HG03025 (cell line): Measurements from ENCODE around the gene SLC7A7.
"Not testable (repeated sequence)": the region's sequence is repeated elsewhere in the genome, so short reads cannot be mapped to it uniquely, and the experiment has no call there.

ENCODE experiments used
- ATAC-seq: cut with Tn5 transposase; IDR thresholded peaks from one replicate; pipeline ENCODE4 v1.9.1; 2021; ENCODE audit warnings: mild to moderate bottlenecking, moderate library complexity; ENCODE audit not compliant: unreplicated experiment, low FRiP score

The SLC7A7 gene

GRCh38 chr14:22794551-22794951, 20.7 kb downstream of the SLC7A7 start:
- peak; percentile 62 for ATAC-seq

DNA sequence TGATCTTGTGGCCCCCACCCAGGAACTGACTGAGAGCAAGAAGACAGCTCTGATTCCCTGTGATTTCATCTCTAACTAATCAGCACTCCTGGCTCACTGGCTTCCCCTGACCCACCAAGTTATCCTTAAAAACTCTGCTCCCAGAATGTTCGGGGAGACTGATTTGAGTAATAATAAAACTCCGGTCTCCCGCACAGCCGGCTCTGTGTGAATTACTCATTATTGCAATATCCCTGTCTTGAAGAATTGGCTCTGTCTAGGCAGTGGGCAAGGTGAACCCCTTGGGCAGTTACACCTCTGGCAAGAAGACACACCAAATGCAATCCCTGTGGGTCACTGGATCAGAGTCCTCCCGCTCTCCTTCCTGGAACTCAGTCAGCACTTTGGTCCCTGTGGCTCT, 21.3 kb downstream of the SLC7A7 start:
- no peak for ATAC-seq

DNA sequence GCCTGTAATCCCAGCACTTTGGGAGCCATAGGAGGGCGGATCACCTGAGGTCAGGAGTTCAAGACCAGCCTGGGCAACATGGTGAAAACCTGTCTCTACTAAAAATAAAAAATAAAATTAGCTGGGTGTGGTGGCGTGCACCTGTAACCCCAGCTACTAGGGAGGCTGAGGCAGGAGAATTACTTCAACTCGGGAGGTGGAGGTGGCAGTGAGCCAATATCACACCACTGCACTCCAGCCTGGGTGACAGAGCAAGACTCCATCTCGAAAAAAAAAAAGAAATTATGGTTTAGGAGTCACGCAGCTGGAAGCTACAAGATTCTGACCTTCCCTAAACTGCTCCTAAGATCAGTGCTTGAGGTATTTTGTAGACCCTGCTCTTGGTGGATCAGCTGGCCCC, 21.7 kb downstream of the SLC7A7 start:
- not testable (repeated sequence) for ATAC-seq

GRCh38 chr14:22792158-22792557, 23.1 kb downstream of the SLC7A7 start:
- ATAC-seq, result no peak

- ATAC-seq, result no peak
These were observed 23.9 kb downstream of the SLC7A7 start for GRCh38 chr14:22791301-22791700.

DNA sequence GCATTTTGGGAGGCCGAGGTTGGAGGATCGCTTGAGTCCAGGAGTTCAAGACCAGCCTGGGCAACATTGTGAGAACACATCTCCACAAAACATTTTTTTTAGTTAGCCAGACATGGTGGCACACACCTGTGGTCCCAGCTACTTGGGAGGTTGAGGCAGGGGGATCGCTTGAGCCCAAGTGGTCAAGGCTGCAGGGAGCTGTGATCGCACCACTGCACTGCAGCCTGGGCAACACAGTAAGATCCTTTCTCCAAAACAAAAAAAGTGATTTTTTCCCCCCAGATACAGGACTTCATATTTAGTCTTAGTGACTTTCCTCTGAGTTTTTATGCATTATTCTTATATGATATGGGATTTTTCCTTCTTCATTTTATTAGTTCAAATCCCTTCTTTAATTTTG, 28.6 kb downstream of the SLC7A7 start:
- ATAC-seq, result no peak

- ATAC-seq, result no peak
These were observed 33.8 kb downstream of the SLC7A7 start for GRCh38 chr14:22781301-22781991.

DNA sequence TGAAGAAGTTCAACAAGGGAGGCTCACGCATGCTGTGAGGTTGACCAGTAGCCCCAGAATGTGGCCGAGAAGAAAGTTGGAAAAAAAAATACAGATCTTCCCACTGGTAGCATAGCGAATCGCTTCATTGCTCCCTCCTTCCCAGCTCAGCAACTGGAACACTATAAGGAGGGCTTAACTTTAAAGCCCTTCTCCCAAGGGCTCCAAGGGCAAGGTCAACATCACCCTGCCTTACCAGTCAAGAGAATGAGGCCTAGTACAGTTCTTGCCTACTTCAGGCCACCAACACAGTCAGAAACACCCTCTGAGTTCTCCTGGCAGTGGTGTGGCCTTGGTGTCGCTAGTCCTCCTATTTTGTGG, 34.3 kb downstream of the SLC7A7 start:
- ATAC-seq, result no peak

DNA sequence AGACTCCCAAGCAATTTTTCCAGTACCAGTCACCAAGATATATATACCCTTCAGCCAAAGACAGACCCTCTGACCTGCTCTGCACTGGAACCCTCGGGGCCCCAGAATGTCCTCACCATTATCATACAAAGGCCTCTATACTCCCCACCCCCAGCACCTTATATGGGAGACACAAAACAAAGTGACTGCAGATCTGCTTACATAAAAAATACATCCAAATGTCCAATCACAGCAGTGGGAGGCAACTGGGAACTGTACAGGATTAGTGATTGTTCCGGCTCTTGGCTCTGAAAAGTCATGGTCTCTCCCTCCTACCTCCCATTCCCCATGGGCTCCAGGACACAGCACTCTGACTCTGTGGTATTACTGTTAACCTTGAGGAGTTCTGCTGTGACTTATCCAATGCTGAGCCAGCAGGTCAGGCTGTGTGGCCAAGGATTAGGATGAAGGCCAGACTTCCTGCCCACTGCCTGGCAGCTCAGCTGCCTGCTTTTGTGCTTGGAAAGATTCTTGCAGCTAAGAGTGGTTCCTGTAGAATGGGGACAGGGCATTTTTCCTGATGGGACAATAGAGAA, 35.0 kb downstream of the SLC7A7 start:
- ATAC-seq, result no peak

DNA sequence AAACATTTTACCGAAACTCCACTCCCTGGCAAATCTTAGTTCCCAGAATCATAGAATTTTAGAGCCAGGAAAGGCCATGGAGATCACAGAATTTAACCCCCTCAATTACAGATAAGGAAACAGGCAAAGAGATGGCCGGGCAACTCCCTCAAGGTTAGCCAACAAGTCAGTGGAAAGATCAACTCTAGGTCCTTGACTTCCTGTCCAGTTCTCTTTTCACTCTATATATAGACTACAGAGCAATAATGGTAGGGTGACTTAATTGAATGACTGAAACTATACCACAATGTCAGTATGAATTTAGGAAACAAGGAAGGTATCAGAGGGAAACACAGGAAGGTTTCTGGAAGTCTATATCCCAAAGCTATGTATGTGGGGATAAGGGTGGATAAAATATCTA, 37.2 kb downstream of the SLC7A7 start:
- no peak for ATAC-seq

DNA sequence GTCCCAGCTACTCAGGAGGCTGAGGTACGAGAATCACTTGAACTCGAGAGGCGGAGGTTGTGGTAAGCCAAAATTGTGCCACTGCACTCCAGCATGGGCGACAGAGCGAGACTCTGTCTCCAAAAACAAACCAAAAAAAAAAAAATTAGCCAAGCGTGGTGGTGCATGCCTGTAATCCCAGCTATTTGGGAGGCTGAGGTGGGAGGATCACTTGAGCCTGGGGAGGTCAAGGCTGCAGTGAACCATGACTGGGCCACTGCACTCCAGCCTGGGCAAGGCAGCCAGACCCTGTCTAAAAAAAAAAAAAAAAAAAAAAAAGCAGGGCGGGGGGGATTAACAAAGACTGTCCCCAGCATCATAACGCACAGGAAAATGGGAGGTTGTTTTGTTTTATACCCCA, 38.4 kb downstream of the SLC7A7 start:
- not testable (repeated sequence) for ATAC-seq

DNA sequence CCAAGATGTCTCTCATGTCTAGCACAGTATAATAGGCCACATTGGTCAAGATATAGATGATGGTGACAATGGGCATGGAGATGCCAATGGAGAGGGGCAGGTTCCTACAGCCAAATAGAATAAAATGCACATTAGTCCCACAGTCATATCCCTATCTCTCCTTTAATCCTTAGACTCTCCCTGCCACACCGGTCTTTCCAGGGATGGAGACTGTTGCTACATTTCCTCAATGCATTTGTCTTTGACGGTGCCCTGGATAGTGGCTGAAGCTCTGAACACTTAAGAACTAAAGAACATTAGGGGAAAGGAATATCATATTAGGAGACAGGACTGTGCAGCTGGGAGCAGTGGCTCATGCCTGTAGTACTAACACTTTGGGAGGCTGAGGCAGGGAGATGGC, 39.0 kb downstream of the SLC7A7 start:
- ATAC-seq, result no peak

GRCh38 chr14:22774011-22774706, 41.1 kb downstream of the SLC7A7 start:
- ATAC-seq, result no peak

- no peak for ATAC-seq
These were observed 41.8 kb downstream of the SLC7A7 start for GRCh38 chr14:22773162-22774010.

DNA sequence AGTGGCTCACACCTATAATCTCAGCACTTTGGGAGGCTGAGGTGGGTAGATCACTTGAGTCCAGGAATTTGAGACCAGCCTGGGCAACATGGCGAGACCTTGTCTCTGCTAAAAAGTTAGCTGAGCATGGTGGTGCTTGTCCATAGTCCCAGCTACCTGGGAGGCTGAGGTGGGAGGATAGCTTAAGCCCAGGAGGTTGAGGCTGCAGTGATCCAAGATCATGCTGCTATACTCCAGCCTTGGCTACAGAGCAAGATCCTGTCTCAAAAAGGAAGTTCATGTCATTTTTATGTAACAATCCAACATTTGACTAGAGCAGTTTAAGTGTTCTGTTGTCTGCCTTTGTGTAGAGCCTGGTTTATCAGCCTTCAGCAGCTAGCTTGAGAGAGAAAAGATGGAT, 42.5 kb downstream of the SLC7A7 start:
- ATAC-seq, result no peak

DNA sequence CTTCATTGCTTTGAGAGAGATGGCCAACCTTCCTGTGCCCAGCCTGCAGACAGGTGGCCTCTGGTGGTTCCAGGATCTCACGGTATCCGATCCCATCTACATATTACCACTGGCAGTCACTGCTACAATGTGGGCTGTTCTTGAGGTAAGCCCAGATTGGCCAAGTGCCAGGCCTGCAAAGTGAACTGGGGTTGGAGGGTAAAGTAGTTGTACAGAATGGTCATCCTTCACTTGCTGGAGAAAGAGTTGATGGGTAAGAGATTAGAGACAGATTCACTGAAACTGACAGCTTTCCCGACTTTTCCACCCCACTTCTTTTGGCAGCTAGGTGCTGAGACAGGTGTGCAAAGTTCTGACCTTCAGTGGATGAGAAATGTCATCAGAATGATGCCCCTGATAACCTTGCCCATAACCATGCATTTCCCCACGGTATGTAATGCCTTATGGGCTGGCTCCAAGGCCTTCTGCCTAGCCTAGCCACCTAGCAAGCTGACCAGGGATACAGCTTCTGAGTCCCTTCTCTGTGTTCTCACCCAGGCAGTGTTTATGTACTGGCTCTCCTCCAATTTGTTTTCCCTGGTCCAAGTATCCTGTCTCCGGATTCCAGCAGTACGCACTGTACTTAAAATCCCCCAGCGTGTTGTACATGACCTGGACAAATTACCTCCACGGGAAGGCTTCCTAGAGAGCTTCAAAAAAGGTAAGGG, 44.6 kb downstream of the SLC7A7 start:
- ATAC-seq, result no peak

GRCh38 chr14:22769369-22769768, 45.9 kb downstream of the SLC7A7 start:
- ATAC-seq, result no peak

DNA sequence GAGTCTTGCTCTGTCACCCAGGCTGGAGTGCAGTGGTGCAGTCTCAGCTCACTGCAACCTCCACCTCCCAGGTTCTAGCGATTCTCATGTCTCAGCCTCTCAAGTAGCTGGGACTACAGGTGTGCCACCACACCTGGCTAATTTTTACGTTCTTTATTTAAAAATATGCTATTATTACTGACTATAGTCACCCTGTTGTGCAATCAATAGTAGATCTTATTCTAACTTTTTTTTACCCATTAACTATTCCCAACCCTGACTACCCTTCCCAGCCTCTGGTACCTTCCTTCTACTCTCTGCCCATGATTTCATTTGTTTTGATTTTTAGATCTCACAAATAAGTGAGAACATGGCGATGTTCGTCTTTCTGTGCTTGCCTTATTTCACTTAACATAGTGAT, 46.3 kb downstream of the SLC7A7 start:
- ATAC-seq, result no peak

GRCh38 chr14:22767323-22767589, 48.0 kb downstream of the SLC7A7 start:
- no peak for ATAC-seq

DNA sequence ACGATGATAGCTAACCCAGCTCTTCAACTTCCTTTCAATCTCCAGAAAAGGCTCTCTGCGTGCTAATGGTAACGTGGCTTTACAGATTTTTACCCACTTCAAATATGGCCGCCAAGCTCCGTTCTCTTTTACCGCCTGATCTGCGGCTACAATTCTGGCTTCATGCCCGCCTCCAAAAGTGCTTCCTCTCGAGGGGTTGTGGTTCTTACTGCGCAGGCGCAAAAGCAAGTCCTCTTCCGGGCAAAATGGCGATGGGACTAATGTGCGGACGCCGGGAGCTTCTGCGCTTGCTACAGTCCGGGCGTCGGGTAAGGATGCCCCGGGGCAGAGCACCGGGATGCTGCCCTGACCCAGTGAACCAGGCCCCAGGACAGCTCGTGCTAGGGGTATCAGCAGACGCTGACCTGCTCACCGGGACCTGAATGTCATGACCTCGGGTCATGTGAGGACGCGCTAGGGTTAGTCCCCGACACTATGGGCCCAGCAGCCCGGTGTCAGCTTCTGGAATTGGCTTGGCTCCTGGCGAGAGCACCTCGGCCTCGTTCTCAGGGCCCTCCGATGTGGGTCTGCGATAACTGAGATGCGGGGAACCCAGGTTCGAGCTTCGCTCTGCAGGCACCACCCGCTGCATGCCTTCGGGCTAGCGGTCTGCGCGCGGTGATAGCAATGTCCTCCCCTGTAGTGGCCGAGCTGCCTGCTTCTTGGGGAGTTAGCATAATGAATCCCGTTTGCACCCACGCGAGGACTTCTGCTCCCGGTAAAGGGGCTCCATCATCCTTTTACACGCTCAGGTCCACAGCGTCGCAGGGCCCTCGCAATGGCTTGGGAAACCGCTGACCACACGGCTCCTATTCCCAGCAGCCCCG, 48.5 kb downstream of the SLC7A7 start, which contains the start of gene OXA1L:
Gene OXA1L (plus strand): TSS at position 232 of the 866 bp plus-strand sequence. CDS start 14 bp downstream, at position 246.
- peak; percentile 67 for ATAC-seq
